ENCODE data around the gene PRXL2B.

Gene PRXL2B

DNA sequence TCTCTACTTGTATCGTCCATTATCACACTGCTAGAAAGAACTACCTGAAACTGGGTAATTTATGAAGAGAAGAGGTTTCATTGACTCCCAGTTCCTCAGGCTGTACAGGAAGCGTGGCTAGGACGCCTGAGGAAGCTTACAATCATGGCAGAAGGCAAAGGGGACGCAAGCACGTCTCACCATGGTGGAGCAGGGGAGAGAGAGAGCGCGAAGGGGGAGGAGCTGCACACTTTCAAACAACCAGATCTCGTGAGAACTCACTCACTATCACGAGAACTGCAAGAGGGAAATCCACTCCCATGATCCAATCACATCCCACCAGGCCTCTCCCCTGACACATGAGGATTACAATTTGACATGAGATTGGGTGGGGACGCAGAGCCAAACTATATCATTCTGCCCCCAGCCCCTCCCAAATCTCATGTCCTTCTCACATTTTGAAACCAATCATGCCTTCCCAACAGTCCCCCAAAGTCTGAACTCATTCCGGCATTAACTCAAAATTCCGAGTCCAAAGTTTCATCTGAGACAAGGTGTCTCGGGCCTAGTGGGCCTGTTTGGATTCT lies 38.2 kb downstream of the PRXL2B start:
- peak; percentile 22 for DNase-seq

DNA sequence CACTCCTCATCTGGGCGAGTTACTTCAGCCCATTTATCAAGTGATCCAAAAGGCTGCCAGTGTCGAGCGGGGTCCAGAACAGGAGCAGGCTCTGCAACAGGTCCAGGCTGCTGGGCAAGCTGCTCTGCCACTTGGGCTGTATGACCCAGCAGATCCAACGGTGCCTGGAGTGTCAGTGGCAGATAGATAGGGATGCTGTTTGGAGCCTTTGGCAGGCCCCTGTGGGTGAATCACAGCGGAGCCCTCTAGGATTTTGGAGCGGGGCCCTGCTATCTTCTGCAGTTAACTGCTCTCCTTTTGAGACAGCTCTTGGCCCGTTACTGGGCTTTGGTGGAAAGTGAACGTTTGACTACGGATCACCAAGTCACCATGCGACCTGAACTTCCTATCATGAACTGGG lies 38.7 kb downstream of the PRXL2B start:
- DNase-seq = peak; percentile 36

DNA sequence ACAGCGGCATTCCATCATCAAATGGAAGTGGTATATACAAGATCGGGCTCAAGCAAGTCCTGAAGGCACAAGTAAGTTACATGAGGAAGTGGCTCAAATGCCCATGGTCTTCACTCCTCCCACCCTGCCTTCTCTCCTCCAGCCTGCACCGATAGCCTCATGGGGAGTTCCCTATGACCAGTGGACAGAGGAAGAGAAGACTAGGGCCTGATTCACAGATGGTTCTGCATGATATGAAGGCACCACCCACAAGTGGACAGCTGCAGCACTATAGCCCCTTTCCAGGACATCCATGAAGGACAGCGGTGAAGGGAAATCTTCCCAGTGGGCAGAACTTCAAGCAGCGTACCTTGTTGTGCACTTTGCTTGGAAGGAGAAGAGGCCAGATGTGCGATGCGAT lies 39.2 kb downstream of the PRXL2B start:
- DNase-seq = peak; percentile 13

DNA sequence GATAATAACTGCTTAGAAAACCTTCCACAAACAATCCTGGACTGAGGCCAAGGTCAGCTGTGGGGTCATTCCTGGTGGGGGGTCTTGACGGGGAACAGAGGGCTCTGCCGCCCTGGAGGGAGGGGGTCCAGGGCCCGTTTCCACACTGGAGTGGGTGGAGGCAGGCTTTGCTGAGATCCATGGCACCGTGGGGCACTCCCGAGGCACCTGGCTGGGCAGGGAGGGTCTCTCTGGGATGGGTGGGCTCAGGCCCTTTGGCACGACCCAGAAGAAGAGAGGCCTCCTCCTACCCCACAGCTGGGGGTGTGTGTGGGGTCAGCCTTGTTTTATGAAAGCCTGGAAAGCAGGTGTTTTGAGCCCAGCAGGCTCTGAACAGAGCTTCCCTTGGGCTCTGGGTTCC lies 41.2 kb downstream of the PRXL2B start:
- peak; percentile 45 for DNase-seq

DNA sequence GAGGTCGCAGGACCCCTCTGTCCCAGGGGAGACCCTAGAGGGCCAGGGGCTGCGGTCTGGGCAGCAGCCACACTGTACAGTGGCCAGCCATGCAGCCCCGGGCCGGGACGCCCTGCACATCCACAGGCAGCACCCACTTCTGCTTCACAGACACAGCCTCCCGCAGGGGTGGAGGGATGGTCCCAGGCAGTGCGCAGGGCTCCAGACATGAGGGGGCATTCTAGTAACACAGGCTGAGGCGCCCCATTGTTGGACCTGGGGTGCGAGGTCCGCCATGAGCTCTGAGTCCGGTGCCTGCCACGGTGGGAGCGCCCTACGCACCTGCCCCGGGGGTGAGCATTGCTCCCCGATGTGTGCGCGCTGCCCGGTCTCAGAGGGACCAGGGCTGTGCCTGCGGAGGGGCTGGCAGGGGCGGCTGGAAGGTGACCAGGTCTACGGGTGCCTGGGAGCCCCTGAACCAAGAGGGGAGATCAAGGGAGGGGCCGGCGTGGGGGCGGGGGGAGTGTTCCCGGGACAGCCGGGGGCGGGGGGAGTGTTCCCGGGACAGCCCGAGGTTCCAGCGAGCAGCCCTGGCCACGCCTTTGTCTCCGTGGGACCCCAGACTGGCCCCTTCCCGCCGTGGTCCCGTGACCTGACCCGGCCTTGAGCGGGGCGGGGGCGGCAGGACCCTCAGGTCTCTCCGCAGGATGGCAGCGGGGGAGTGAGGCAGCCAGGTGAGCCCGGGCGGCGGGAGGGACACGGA lies 41.8 kb downstream of the PRXL2B start:
- DNase-seq = peak; percentile 51

DNA sequence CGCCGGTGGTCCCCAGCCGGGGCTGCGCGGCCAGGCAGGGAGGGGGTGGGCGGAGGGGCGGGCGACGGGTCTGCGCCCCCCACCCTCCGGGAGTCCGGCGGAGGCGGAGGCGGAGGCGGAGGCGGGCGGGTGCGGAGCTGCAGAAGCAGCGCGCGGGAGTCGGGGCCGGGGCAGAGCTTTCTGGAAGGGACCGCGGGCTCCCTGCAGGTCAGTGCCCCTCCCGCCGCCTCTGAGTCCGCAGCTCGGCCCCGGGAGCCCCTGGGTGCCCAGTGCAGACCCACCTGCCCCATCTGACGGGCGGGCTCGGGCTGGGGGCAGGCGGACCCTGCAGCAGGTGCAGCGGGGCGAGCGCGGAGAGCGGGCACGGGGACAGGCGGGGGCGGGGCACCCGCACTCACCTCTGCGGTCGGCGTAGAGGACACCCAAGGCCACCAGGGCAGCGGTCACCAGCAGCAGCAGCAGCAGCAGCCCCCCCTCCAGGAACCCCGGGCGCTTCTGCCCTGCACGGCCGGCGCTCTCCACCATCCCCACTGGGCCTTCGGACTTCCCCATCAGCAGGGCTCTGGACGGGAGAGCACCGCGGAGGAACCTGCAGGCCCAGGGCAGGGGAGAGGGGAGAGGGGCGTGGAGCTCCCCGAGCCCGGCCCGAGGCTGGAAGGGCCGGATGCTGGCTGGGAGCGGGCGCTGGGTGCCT lies 42.5 kb downstream of the PRXL2B start:
- DNase-seq = peak; percentile 51

DNA sequence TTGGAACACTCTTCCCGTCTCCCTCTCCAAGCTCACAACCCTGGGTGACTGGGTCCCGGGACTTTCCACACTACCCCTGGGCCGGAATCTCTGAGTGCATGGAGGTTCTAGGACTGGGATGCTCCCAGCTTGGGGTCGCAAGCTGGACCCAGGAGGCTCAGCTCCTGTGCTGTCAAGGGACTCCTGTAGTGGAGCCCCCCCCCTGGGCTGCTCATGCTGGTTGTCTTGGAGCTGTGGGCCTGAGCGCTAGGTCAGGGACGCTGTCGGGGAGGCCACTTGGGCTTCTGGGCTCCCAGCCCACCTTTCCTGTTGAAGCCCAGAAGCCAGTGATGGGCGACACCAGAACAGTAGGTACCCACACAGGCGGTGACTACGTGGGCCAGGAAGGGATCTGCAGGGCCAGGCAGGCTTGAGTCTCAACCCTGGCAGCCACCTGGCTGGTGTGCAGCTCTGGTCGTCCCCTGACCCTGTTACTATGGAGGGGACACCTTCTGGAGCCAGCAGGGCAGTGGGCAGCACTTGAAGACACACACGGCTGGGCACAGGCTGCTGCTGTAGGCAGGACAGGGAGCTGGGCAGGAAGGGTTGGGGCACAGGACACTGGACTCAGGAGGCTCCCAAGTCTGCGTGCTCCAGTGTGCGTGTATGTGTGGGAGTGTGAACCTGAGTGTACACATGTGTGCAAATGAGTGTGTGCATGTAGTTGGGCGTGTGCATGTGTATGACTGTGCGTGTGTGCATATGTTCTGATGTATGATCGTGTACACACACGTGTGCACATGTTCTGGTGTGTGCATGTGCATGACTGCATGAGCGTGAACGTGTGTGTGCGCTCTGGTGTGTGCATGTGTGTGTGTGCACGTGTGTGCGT lies 43.3 kb downstream of the PRXL2B start:
- peak; percentile 43 for DNase-seq

DNA sequence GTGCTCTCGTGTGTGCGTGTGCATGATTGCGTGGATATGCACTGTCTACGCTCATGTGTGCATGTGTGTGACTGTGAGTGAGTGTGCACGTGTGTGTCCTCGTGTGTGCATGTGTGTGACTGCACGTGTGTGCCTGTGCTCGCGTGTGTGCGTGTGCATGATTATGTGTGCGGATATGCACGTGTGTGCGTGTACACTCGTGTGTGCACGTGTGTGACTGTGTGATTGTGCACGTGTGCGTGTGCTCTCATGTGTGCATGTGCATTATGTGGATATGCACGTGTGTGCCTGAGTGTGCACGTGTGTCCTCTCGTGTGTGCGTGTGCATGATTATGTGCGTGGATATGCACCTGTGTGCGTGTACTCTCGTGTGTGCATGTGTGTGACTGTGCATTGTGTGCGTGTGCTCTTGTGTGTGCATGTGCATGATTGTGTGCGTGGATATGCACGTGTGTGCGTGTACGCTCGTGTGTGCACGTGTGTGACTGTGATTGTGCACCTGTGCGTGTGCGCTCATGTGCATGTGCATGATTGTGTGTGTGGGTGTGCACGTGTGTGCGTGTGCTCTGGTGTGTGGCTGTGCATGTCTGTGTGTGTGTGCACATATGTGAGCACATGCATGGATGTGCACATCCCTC lies 44.0 kb downstream of the PRXL2B start:
- peak; percentile 36 for DNase-seq

DNA sequence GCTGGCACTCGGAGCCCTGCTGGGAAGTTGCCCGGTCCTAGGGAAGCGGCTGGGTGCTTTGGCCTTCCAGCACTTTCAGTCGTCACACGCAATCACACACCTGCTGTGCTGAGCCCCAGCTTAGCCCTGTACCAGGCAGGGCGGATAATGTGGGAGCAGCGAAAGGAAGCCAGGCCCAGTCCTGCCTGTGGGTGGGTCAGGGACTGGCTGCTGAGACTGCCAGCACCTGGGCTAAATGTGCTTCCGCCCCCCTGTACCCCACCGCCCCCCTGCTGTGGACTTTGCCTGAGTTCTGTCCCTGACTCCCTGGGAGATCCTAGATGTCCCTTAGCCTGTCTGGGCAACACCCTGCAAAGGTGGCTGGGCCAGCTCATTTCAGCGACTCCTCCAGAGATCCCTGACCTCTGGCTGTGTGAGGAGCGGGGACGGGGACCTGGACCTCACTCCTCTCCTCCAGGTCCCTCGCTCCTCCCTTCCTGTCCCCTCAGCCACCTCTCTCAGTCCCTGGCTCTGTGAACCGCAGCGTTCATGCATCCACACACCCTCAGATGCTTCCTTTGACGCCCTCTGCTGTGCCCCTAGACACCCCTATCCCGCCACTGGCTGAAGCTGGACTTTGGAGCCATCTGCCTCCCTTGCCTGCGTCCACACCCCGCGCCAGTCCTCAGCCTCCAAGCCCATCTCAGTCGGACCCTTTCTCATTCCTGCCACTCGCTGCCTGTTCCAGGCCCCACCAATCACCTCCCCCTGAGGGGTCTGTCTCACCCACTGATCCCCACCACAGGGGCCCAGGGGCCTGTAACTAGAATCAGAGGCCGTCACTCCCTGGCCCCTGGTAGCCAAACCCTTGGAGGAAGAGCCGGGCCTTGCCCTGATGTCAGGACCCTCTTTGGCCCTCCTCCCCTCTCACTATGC lies 44.8 kb downstream of the PRXL2B start:
- peak; percentile 39 for DNase-seq

DNA sequence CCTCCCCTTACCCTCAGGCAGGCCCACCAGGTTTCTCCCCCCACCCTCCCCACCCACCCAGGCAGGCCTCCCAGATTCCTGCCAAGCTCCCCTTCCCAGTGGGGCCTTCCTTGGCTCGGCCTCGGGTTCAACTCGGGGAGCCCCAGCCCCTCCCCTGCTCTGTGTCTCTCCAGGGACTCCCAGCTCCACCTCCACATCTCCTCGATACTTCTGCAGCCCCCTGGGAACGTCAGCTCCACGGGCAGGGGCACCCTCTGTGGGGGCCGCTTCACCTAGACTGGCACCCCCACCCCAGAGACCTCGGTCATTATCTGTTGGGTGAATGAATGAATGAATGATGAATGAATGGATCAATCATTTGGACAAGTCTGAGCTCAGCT lies 45.5 kb downstream of the PRXL2B start:
- no peak for DNase-seq

DNA sequence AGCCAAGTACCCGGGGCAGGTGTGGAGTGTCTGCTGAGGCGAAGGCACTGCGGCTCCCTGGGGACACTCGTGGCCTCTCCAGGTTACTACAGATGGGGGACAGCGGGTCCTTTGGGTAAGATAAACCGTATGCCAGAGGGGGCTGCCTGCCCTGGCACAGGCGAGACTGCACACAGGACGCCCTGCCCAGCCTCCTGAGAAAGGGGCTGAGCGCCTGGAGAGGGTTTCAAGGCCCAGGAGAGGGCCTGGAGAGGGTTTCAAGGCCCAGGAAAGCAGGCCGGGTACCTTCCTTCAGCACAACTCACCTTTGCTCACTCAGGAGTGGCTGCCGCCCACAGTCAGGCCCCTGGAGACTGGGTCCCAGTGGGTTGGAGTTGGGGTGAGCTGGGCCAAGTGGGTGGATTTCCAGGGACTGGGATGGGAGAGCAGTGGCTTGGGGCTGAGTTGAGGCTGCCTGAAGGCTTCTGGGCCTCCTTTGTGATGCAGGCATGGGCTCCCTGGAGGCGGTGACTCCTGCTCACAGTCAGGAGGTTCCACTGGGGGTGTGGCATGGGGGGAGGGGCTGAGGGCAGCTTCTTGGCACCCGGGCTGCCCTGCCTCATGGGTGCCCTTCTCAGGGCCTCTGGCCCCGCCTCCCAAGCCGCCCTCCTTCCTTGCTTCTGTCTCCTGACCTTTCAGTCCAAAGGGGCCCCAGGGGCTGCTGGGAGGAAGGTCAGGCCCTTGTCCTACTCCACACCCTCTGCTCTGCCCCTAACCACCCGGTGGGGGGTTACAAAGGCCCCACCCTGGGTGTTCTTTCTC lies 46.2 kb downstream of the PRXL2B start, which contains the start of gene MMEL1:
MMEL1 (minus strand) TSS at position 456 of the 801 bp plus-strand sequence. CDS start 3,532 bp downstream, outside the sequence.
- DNase-seq = peak; percentile 46

DNA sequence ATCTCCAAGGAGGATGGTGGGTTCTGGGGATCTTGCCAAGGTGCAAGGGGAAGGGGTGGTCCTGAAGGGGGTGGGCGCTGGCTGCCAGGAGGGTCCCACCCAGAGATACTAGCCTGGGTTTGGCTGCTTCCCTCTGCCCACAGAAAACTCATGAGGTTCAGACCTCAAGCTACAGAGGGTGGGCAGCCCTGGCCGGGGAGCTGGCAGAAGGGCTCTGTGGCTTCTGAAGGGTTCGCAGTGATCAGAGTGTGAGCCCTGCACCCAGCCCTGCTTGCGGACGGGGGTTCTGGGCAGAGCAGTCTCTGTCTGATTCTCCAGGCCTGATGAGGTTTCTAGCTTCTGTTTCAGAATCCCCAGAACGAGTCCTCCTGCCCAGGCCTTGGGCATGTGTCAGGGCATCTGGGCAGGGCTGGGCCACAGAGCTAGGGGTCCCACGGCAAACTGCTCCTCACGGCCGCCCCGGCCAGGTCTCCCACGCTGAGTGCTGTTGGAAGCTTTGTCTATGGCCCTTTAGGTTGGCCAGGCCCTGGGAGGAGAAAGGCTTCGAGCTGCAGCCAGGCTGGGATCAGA lies 46.9 kb downstream of the PRXL2B start:
- peak; percentile 46 for DNase-seq

DNA sequence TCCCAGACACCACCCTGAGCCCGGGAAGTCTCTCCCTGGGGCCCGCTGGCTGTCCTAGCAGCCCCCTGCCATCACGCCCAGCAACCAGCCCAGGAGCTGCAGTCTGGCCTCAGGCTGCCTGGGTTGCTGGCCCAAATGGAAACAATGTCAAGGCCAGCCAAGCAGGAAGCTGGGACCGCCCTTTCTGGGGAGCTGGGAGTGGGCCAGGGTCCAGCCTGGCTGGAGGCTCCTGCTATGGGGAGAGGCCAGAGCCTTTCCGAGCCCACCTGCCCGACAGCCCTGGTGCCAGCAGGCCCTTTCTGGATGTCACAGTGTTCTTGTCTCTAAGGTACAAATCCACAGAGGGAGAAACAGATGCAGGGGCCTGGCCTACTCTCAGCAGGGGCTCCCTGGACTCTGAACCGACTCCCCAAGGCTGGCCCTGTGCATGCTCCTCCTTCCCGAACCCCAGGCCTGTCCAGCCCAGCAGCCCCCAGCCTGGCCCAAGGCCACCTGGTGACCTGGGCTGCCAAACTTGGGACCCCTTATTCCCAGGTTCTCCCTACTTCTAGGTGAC lies 47.4 kb downstream of the PRXL2B start:
- peak; percentile 48 for DNase-seq

DNA sequence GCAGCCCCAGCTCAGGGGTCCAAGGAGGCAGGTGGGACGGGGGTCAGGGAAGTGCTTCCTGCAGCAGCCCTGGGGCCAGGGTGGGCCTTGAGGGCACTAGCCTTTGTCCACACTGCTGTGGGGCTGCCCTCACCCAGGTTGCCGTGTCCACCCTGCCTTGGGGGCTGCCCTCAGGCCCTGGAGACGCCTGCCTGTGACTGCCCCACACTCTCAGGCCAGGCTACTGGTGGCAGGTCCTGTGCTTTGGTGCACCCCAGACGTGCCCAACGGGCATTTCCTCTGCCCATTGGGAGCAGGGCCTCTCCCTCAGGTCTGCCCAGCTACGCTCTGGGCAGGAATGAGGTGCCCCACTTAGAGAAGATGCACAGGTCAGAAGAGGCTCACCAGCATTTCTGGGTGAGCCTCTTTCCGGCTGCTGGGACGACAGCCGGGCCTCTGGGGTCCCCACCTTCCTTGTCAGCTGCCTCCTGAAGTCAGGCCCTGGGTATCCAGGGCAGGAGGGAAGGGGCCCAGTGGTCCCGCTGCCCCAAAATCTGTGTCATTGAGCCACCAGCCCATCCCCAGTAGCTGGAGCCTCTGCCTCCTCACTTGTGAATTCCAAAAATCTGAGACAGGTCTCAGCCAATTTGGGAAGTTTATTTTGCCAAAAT lies 48.9 kb downstream of the PRXL2B start:
- peak; percentile 47 for DNase-seq

DNA sequence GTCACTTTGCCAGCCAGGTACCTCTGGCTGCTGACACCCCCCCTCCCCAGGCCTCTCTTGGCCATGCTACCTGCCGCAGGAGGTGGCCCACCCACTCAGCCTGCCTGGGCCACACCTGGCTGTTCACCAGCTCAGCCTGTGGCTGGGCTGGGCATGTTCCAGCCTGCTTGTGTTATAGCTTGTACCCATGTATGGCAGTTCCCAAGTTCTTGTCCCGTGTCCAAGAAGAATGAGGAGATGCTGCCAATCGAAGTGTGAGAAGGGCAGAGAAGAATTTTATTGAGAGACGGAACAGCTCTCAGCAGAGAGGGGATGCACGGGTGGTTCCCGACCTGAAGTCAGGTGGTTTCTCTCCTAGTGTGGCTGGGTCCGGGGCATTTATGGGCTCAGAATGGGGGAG lies 50.2 kb downstream of the PRXL2B start:
- peak; percentile 44 for DNase-seq

DNA sequence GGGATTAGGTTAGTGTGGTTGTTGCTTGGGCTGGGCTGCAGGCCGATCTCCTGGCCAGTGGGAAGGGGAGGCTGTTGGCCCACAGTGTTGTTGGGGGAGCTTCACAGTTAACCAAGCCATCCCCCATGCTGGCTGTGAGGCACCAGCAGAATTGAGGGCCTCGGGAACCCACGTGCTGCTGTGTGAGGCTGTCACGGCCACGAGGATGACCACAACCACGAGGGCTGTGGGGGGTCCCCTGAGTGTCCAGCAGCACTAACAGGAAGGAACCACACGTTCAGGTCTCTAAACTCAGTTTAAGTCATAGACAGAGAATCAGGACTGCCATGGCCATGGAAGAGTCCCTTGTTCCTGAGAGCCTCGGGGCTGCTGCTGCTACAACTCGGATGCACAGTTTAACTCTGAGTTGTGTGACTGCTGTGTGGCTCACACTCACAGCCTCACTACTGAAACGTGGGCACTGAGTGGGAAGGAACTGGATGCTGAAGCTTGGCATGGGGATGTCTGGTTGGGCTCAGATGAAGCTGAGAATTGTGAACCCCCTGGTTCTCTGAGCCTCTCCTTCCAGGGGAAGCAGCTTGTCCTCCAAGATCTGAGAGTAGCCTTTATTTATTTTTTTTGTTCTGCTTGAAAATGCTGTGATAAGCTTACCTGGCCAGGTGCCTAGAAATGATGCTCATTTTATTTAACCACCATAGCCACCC lies 51.0 kb downstream of the PRXL2B start:
- DNase-seq = peak; percentile 41

DNA sequence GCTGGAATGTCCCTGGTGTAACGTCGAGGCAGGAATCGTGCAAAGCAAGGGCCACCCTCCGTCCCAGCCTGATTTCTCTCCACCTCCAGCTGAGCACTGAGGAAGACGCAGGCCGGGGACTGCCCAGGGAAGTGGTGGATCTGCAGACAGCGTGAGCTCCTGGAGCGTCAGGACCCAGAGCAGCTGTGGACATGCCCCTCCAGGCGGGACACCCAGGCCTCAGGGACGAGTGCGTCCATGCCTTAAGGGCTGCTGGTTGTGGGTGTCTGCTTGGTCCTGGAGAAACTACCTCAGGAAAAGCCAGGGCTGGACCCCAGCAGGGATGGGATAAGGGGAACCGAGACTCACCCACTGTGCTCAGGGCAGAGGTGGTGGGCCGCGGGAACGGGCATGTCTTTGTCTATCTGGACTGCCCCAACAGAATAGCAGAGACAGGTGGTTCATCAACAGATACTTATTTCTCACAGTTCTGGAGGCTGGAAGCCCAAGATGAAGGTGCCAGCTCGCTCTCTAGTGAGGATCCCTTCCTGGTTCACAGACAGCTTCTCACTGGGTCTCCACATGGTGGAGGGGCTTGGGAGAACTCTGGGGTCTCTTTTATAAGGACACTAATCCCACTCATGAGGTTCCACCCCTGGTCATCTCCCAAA lies 52.0 kb downstream of the PRXL2B start:
- peak; percentile 49 for DNase-seq

DNA sequence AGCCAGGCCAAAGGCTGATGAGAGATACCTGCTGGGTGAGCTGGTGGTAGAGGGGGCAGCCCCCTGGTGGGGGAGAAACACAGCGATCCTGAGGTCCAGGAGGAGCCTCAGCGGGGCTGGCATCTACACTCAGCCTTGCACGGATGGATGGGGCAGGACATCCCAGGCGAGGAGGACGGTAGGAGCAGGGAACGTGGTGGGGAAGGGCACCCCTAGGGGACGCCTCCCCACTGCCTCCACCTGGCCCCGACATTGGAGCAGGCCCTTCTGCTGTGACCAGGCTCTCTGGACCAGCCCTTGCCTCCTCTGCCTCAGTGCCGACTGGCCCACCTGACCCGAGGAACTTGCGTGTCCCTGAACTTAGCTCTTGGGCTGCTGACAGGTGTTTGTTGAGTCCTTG lies 52.6 kb downstream of the PRXL2B start:
- DNase-seq = peak; percentile 41

Data from islet precursor cell (in vitro differentiated cells).